HG03354 (cell line): ENCODE data around the gene C9orf153.
"Not testable (repeated sequence)": the region's sequence is repeated elsewhere in the genome, so short reads cannot be mapped to it uniquely, and the experiment has no call there.

ENCODE experiments used
- ATAC-seq: cut with Tn5 transposase; IDR thresholded peaks from one replicate; pipeline ENCODE4 v1.9.1; 2021; ENCODE audit warnings: mild to moderate bottlenecking; ENCODE audit not compliant: unreplicated experiment, poor library complexity, severe bottlenecking

The C9orf153 gene

DNA sequence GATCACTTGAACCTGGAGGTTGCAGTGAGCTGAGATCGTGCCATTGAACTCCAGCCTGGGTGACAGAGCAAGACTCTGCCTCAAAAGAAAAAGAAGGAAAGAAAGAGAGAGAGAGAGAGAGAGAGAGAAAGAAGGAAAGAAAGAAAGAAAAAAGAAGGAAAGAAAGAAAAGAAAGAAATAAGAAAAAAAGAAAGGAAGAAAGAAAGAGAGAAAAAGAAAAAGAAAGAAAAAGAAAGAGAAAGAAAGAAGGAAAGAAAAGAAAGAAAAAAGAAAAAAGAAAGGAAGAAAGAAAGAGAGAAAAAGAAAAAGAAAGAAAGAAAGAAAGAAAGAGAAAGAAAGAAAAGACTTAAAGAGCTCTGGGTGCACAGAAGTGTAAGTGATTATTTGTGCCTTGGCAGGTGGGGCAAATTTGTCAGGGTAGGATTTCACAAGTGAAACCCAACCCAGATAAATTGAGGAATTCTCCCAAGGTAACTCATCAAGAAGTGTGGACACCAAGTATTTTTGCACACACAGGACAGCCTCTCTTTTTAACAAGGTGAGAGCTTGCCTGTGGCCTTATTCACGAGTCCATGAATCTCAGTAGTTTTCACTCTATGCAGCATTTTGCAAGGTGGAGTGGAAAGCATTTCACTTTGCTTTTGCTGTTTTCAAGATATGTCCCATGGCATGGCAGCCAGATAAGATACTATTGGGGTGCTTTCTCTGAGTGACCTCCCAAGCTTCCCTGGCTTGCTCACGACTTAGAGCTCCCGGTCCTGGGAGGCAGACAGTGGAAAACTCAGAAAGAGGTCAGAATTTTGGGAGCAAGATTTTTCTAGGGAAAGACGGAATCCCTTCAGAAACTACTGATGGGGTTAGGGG is 57.8 kb downstream of the C9orf153 start:
- ATAC-seq: no peak

- no peak for ATAC-seq
Observed at GRCh38 chr9:86200599-86201162, 58.8 kb downstream of the C9orf153 start.

- ATAC-seq: no peak
Observed at GRCh38 chr9:86193088-86193487, 66.4 kb downstream of the C9orf153 start.

GRCh38 chr9:86190700-86191099 is 68.8 kb downstream of the C9orf153 start:
- ATAC-seq: not testable (repeated sequence)

- ATAC-seq: no peak
Observed at GRCh38 chr9:86187121-86187520, 72.3 kb downstream of the C9orf153 start.

DNA sequence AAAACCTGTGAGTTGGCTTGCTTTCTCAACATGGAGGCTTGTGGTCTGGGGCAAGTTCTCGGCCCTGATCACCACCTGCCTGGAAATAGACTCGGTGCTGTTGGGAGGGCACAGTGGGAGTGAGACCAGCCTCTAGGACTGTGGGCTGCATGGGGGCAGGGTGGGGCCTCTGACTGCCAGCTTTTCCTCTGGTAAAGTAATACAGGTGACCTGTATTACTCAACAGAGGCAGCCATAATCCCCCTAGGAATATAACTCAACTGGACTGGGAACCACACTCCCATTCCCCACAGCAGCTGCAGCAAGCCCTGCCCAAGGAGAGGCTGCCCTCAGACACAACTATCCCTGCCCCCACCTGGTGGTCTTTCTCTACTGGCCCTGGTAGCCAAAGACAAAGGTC is 72.8 kb downstream of the C9orf153 start:
- ATAC-seq: no peak

DNA sequence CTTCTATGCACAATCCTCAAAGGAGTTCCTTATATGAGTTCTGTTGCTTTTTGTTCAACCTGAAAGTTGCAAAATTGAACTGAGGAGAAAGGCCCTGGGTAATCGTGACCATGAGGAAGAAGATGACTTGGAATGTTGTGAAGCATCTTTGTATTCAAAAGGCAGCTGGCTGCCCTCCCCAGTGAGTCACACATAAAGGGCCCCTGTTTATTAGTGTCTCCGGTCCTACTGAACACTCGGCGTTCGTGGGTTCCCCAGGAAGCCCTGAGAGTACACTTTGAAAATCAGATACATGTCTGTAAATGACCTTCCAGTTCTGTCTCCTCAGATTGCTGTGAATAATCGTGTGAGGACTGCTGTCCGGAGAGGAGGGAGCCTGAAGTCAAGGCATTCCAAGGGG is 73.6 kb downstream of the C9orf153 start:
- ATAC-seq: no peak

DNA sequence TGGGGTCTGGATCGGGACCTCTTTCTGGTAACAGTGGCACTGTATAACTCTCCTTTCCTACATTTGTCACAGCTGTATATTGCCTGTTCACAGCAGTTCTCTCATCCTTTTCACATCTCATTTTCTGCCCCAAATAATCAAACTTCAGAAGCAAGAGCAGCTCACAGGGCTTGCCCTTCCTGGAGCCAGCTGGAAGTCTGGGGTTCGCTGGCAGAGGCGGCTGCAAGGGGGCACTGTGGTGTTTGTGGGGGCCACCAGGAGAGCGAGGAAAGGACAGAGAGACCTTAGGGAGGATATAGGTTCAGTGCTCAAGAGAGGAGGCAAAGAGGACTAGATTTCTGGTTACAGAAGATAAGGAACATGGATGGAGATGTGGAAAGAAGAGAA is 75.3 kb downstream of the C9orf153 start:
- ATAC-seq: no peak

- ATAC-seq: no peak
Observed at GRCh38 chr9:86183229-86184137, 76.0 kb downstream of the C9orf153 start.

DNA sequence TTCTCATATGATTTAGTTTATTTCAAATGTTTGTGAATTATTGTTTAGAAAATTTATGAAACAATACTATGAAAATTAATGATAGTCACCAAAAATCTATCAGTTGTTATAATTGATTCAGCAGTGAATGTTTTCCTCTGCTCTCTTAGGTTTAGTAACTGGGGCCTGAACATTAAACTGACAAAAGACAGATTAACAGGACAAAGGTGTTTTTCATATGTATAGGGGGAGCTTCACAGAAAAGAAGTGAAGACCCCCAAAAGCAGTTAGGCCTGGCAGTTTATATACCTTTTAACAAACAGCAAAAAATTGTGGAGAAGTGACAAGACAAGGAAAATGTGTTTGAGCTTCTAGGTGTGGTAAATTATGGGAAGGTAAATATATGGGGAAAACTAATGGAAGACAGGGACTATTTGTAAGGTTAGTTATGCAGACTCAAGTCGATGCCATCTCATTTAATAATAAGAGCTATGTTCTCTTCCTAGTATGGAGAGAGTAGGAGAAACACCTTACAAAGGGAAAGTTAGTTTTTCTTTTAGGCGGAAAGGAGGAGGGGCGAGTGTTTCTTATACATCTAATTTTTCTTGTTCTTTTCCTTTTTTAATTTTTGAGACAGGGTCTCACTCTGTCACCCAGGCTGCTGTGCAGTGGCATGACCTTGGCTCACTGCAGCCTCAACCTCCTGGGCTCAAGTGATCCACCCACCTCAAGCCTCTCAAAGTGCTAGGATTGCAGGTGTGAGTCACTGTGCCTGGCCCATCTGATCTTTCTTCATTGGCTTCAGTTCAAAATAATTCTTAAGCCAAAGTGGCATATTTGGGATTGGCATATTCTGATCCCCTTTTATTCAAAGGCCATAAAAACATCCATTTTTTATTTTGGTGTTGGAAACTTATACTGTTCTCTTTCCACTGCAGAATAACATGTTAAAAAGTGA is 77.8 kb downstream of the C9orf153 start:
- ATAC-seq: no peak

- ATAC-seq: no peak
Observed at GRCh38 chr9:86178503-86178902, 81.0 kb downstream of the C9orf153 start.

DNA sequence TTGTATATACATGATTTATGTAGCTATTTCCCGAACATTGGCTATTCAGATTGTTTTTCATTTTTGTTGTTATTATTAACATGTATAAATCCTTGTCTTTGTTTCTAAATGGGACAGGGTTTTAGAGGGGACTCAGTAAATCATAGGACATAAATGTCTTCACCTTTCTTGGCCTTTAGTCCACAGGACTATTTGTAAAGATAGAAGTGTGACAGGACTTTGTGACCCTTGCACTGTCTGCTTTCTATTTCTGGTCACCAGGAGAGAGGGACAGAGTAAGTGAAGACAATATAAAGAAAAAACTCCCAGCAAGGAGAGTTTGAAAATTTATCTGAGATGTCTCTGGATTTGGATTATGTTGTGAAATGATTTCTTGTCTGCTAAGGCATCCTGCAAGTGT is 81.5 kb downstream of the C9orf153 start:
- ATAC-seq: no peak

DNA sequence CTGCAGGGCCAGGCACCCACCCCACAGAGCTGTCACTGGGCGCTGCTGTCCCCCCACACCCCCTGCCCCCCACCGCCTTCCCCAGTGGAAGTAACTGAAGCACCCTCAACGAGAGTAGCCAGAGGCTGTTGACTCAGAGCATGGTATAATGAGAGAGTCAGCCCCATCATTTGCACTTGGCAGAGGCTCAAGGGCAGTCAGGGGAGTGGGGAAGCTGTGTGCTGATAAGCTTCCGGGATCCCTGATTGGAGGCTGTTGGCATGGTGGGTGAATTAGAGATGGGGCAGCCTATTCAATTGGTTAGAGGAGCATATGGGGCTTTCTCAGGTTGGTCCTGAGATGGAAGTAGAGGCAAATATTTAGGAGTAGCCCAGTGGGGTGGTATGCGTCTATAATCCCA is 83.0 kb downstream of the C9orf153 start:
- ATAC-seq: no peak

GRCh38 chr9:86175743-86176456 is 83.6 kb downstream of the C9orf153 start:
- no peak for ATAC-seq

DNA sequence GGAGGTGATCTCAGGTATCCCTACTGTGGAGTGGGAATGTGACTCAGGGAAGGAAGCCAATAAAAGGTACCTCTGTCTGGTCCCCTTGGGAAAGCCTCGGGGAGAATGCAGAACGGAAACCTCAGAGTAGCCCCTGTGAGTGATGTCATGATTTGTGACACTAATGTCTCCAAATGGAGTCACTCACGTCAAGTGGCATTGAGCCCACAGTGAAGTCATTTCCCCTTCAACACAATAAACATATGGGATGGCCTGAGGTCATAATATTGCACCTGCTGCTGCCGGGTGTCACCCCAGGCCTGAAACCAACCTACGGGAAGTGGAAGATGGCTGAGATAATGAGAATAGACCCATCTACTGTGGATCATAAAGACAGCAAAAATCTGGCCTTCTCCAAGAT is 84.2 kb downstream of the C9orf153 start:
- no peak for ATAC-seq
